ENCODE measurements around the gene LAMTOR5. TPM values are rescaled to one million over a fixed set of nuclear protein-coding genes. Genes with fewer than 3 reads are reported as not detected.

LAMTOR5 gene
- total and polyA plus RNA-seq, 2 of the 4 experiments (the other 2 are of a cell fraction): 159 to 369 TPM

DNA sequence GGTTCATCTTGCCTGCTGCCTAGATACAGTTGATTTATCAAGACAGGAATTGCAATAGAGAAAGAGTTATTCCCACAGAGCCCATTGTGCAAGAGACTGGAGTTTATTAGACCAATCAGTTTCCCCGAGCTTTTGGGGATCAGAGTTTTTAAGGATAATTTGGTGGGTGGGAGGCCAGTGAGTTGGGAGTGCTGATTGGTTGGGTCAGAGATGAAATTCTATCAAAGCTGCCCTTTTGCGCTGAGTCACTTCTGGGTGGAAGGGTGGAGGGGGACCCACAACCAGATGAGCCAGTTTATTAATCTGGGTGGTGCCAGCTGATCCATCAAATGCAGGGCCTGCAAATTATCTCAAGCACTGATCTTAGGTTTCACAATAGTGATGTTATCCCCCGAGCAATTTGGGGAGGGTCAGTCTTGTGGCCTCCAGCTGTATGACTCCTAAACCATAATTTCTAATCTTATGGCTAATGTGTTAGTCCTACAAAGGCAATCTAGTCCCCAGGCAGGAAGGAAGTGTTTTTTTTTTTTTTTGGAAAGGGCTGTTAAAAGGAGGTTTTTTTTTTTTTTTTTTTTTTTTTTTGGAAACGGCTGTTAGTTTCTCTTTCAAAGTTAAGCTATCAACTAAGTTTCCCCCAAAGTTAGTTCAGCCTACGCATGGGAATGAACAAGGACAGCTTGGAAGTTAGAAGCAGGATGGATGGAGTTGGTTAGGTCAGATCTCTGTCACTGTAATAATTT, 24.1 kb downstream of the LAMTOR5 start:
- Histone ChIP-seq H3K79me1 (ENCODE audit: low read depth in 1 of 2, low read length in 2 of 2) (peaks cover 3 to 16% of the 10 kb centered on the region in 2 experiments), H2AK9ac (replicated peaks; ENCODE audit: low read depth, low read length, poor library complexity) (no peak overlapping the region), H2BK15ac (ENCODE audit: low read depth, low read length) (no peak overlapping the region; the same call in 2 of the 3 replicates), H4K8ac (ENCODE audit: low read depth in 2 of 2, low read length in 2 of 2) (peak overlapping the region in 1 of 2 experiments; percentile 33; a peak in 1 of 4 replicates), H3K4me2 (ENCODE audit: low read depth, low read length) (peak overlapping the region; percentile 72; the same call in 1 of the 2 replicates), H3K18ac (ENCODE audit: low read depth, low read length) (peak overlapping the region; percentile 86; the same call in 1 of the 2 replicates), H3K9me1 (ENCODE audit: insufficient read depth, low read length) (0 out of 2 replicates have a peak, but pooled peaks cover 6% of the 10 kb centered on the region), H2BK20ac (ENCODE audit: low read depth, low read length) (no peak overlapping the region), H3K4me3 (ENCODE audit: insufficient read depth, low read depth, low read length) (no peak overlapping the region), H3K27me3 (ENCODE audit: control insufficient read depth, insufficient read depth, low read length) (no peaks in the 10 kb centered on the region), H3K23ac (ENCODE audit: low read depth, low read length) (no peak overlapping the region), H4K91ac (ENCODE audit: insufficient read depth, low read depth, low read length) (no peak overlapping the region; the same call in 1 of the 2 replicates), H4K5ac (ENCODE audit: low read depth, low read length) (peak overlapping the region; percentile 90; the same call in 1 of the 2 replicates), H3K4me1 (ENCODE audit: control insufficient read depth, insufficient read depth, low read length) (peaks cover 20% of the 10 kb centered on the region), H4K20me1 (ENCODE audit: insufficient read depth, low read length) (no peaks in the 10 kb centered on the region), H2AK5ac (ENCODE audit: low read depth, low read length) (no peak overlapping the region), H3K4ac (ENCODE audit: low read depth, low read length) (no peak overlapping the region), H2BK5ac (ENCODE audit: low read depth, low read length, poor library complexity, severe bottlenecking) (peak overlapping the region; percentile 31), H3K14ac (replicated peaks; ENCODE audit: low read depth, low read length) (no peak overlapping the region; the same call in 1 of the 2 replicates), H3K9me3 (ENCODE audit: control insufficient read depth, insufficient read depth, low read length) (no peaks in the 10 kb centered on the region), H2BK120ac (ENCODE audit: low read depth, low read length) (no peak overlapping the region), H3K36me3 (ENCODE audit: control insufficient read depth, insufficient read depth, low read length) (peaks cover 7% of the 10 kb centered on the region), H3K56ac (ENCODE audit: extremely low read depth, insufficient read depth, low read length) (no peak overlapping the region), H3K27ac (ENCODE audit: insufficient read depth, low read length) (peak overlapping the region; percentile 17; the same call in 1 of the 2 replicates), H3K9ac (ENCODE audit: low read depth, low read length) (no peak overlapping the region), H2AFZ (replicated peaks; ENCODE audit: low read length, poor library complexity) (no peak overlapping the region)
- ATAC-seq (ENCODE audit: low read depth) (no peak), DNase-seq (no peak)
- CTCF ChIA-PET: interaction anchor here (0.7 to 1.7 kb wide), 2 partner anchors 12 to 35 kb away, joined by 3 read pairs; no protein-coding TSS in a partner anchor
- no TSS peak for BruUV-seq (replicated peaks)
- POLR2A ChIA-PET (ENCODE audit: unreplicated experiment): interaction anchor here (0.6 kb wide), 2 partner anchors 10 to 22 kb away, joined by 3 to 6 read pairs; no protein-coding TSS in a partner anchor
- 100% methylated on average over 1 of the region's 5 CpGs; no CpG with 5 or more reads in 1 of the 2 experiments for WGBS, 2 experiments (ENCODE audit: extremely low coverage in 2 of 2, insufficient read length in 1 of 2)
- intact Hi-C loops (cut with micrococcal nuclease) (no loop called here), in situ Hi-C loops (cut with MboI; ENCODE audit: low sequenced_read_pairs) (no loop called here), dilution Hi-C loops (cut with HindIII; ENCODE audit: low sequenced_read_pairs, unreplicated experiment) (no loop called here)
- no peak for TF ChIP-seq MAFK (IDR thresholded peaks at IDR 0.05; ENCODE audit: low read depth, low read length)
- TF ChIP-seq, protein P1, sequence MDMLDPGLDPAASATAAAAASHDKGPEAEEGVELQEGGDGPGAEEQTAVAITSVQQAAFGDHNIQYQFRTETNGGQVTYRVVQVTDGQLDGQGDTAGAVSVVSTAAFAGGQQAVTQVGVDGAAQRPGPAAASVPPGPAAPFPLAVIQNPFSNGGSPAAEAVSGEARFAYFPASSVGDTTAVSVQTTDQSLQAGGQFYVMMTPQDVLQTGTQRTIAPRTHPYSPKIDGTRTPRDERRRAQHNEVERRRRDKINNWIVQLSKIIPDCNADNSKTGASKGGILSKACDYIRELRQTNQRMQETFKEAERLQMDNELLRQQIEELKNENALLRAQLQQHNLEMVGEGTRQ (IDR thresholded peaks at IDR 0.05; ENCODE audit: low read depth, low read length): no peak
- no peak for TF ChIP-seq NFE2L2 (IDR thresholded peaks at IDR 0.05; ENCODE audit: low read depth, low read length)
- TF ChIP-seq, protein P2, sequence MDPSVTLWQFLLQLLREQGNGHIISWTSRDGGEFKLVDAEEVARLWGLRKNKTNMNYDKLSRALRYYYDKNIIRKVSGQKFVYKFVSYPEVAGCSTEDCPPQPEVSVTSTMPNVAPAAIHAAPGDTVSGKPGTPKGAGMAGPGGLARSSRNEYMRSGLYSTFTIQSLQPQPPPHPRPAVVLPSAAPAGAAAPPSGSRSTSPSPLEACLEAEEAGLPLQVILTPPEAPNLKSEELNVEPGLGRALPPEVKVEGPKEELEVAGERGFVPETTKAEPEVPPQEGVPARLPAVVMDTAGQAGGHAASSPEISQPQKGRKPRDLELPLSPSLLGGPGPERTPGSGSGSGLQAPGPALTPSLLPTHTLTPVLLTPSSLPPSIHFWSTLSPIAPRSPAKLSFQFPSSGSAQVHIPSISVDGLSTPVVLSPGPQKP (IDR thresholded peaks at IDR 0.05; ENCODE audit: borderline replicate concordance, low read depth, low read length): no peak
- no peak for TF ChIP-seq RCOR1 (IDR thresholded peaks at IDR 0.05; ENCODE audit: insufficient replicate concordance, low read length)
- no peak for TF ChIP-seq CHD1 (IDR thresholded peaks at IDR 0.05; ENCODE audit: low read depth, low read length)
- TF ChIP-seq FOS (IDR thresholded peaks at IDR 0.05; ENCODE audit: low read depth, low read length): no peak
- TF ChIP-seq BHLHE40 (IDR thresholded peaks at IDR 0.05; ENCODE audit: low read depth, low read length): no peak
- TF ChIP-seq POLR2A (IDR thresholded peaks at IDR 0.05; ENCODE audit: low read depth, low read length): no peak
- TF ChIP-seq RFX5 (IDR thresholded peaks at IDR 0.05; ENCODE audit: low read depth, low read length): no peak
- TF ChIP-seq MAZ (IDR thresholded peaks at IDR 0.05; ENCODE audit: borderline replicate concordance, low read depth, low read length): no peak
- no peak for TF ChIP-seq RAD21 (IDR thresholded peaks at IDR 0.05; ENCODE audit: low read length)
- TF ChIP-seq MXI1 (IDR thresholded peaks at IDR 0.05; ENCODE audit: borderline replicate concordance, low read depth, low read length): no peak
- TF ChIP-seq SMC3 (IDR thresholded peaks at IDR 0.05; ENCODE audit: low read depth, low read length): no peak
- TF ChIP-seq CEBPB (IDR thresholded peaks at IDR 0.05; ENCODE audit: low read depth, low read length): no peak
